COLO829 (cell line): Measurements from ENCODE around the gene KAT2A.

Experiments used
- DNase-seq: peaks from one replicate; pipeline ENCODE4 v3.0.0; 2012; ENCODE audit warnings: low spot score

KAT2A gene

GRCh38 chr17:42094375-42095069 is 26.6 kb downstream of the KAT2A start:
- DNase-seq, result no peak

GRCh38 chr17:42092939-42093338 is 28.2 kb downstream of the KAT2A start:
- DNase-seq, result no peak

GRCh38 chr17:42090964-42091790 is 30.0 kb downstream of the KAT2A start:
- no peak for DNase-seq

- no peak for DNase-seq
These were observed 32.4 kb downstream of the KAT2A start for GRCh38 chr17:42088736-42089135.

- peak; percentile 75 for DNase-seq
These were observed 33.1 kb downstream of the KAT2A start for GRCh38 chr17:42087736-42088705.

- no peak for DNase-seq
These were observed 34.0 kb downstream of the KAT2A start for GRCh38 chr17:42087042-42087701.

- no peak for DNase-seq
These were observed 39.5 kb downstream of the KAT2A start for GRCh38 chr17:42081516-42082129.

GRCh38 chr17:42079541-42079940 is 41.6 kb downstream of the KAT2A start:
- DNase-seq, result no peak

- no peak for DNase-seq
These were observed 42.6 kb downstream of the KAT2A start for GRCh38 chr17:42078396-42079043.

- no peak for DNase-seq
These were observed 43.4 kb downstream of the KAT2A start for GRCh38 chr17:42077755-42078154.

GRCh38 chr17:42076797-42077559 is 44.2 kb downstream of the KAT2A start:
- DNase-seq, result no peak

- DNase-seq, result no peak
These were observed 45.4 kb downstream of the KAT2A start for GRCh38 chr17:42075789-42076188.

- no peak for DNase-seq
These were observed 48.6 kb downstream of the KAT2A start for GRCh38 chr17:42072323-42073187.

GRCh38 chr17:42071810-42072209 is 49.4 kb downstream of the KAT2A start:
- DNase-seq, result no peak

GRCh38 chr17:42068979-42069378 is 52.2 kb downstream of the KAT2A start:
- DNase-seq, result no peak

GRCh38 chr17:42067371-42068091 is 53.6 kb downstream of the KAT2A start:
- DNase-seq, result peak; percentile 50

- no peak for DNase-seq
These were observed 56.0 kb downstream of the KAT2A start for GRCh38 chr17:42065201-42065600.
